NCI-H2196 treated with DMSO at 0.1 percent for 48 hours (cell line): ENCODE data around the gene CACNA2D4.
"Not testable (repeated sequence)": the region's sequence is repeated elsewhere in the genome, so short reads cannot be mapped to it uniquely, and the experiment has no call there.

ENCODE experiments used
- DNase-seq: peaks from one replicate; lab custom pipeline; 2025; ENCODE audit not compliant: unreplicated experiment; lab: John Stamatoyannopoulos, UW

CACNA2D4 gene

GRCh38 chr12:1918081-1918883 is at the start of gene CACNA2D4:
CACNA2D4 (minus strand) TSS chr12:1918652; CDS start chr12:1918473, 179 bp downstream.
- DNase-seq = no peak

GRCh38 chr12:1966561-1967226 is 48.2 kb upstream of the CACNA2D4 start:
- no peak for DNase-seq

- no peak for DNase-seq
These were observed 47.5 kb upstream of the CACNA2D4 start for GRCh38 chr12:1965916-1966315.

GRCh38 chr12:1962051-1963020 is 43.9 kb upstream of the CACNA2D4 start:
- DNase-seq = no peak

GRCh38 chr12:1956716-1957115 is 38.3 kb upstream of the CACNA2D4 start:
- no peak for DNase-seq

- no peak for DNase-seq
These were observed 31.5 kb upstream of the CACNA2D4 start for GRCh38 chr12:1949771-1950470.

- no peak for DNase-seq
These were observed 30.4 kb upstream of the CACNA2D4 start for GRCh38 chr12:1948883-1949282.

- DNase-seq = no peak
These were observed 28.6 kb upstream of the CACNA2D4 start for GRCh38 chr12:1947081-1947480.

- DNase-seq = no peak
These were observed 27.8 kb upstream of the CACNA2D4 start for GRCh38 chr12:1946296-1946695.

- not testable (repeated sequence) for DNase-seq
These were observed 27.1 kb upstream of the CACNA2D4 start for GRCh38 chr12:1945502-1945901.

GRCh38 chr12:1939801-1940607 is 21.6 kb upstream of the CACNA2D4 start:
- no peak for DNase-seq

- DNase-seq = no peak
These were observed 20.9 kb upstream of the CACNA2D4 start for GRCh38 chr12:1939331-1939730.

GRCh38 chr12:1937481-1938224 is 19.2 kb upstream of the CACNA2D4 start:
- DNase-seq = no peak

- no peak for DNase-seq
These were observed 18.2 kb upstream of the CACNA2D4 start for GRCh38 chr12:1936406-1937320.

- DNase-seq = no peak
These were observed 17.4 kb upstream of the CACNA2D4 start for GRCh38 chr12:1935700-1936378.

- no peak for DNase-seq
These were observed 16.8 kb upstream of the CACNA2D4 start for GRCh38 chr12:1935242-1935641.

GRCh38 chr12:1934831-1935230 is 16.4 kb upstream of the CACNA2D4 start:
- DNase-seq = no peak

- DNase-seq = no peak
These were observed 15.6 kb upstream of the CACNA2D4 start for GRCh38 chr12:1934068-1934467.
